Mesothelial cell of epicardium (in vitro differentiated cells): ENCODE measurements around the gene SLC25A2. TPM values are rescaled to one million over a fixed set of nuclear protein-coding genes. Genes with fewer than 3 reads are reported as not detected.

Experiments
- DNase-seq, 2 experiments: peaks; one replicate each; pipeline ENCODE4 v3.0.0; 2021; ENCODE audit warnings: low spot score in 2 of 2; ENCODE audit not compliant: unreplicated experiment in 2 of 2
- H3K27ac Mint-ChIP-seq: 2 replicates; pipeline ENCODE4 v1.8.0; 2021; ENCODE audit warnings: mixed read lengths
- H3K27me3 Mint-ChIP-seq: 2 replicates; pipeline ENCODE4 v1.8.0; 2021; ENCODE audit warnings: low read depth, mixed read lengths
- H3K36me3 Mint-ChIP-seq: 2 replicates; pipeline ENCODE4 v1.8.0; 2021; ENCODE audit warnings: mixed read lengths
- H3K4me1 Mint-ChIP-seq: 2 replicates; pipeline ENCODE4 v1.8.0; 2021; ENCODE audit warnings: mixed read lengths
- H3K4me3 Mint-ChIP-seq: 2 replicates; pipeline ENCODE4 v1.8.0; 2021; ENCODE audit warnings: mild to moderate bottlenecking, moderate library complexity, mixed read lengths
- H3K9me3 Mint-ChIP-seq: 2 replicates; pipeline ENCODE4 v1.8.0; 2021; ENCODE audit warnings: mixed read lengths
- total RNA-seq: library from RNA; stranded (reverse); gene quantifications from 3 replicates; pipeline ENCODE4 v1.2.1, GENCODE V29; 2021
- TF ChIP-seq, protein P1 (sequence below): fragments of 200-600 bp; sonication (generic); IDR thresholded peaks from one replicate; pipeline ENCODE4 v1.5.0; 2021; ENCODE audit warnings: antibody characterized with exemption; ENCODE audit not compliant: unreplicated experiment

Gene SLC25A2
- total RNA-seq, 1 donor from 2014 or later = 1.3 TPM

GRCh38 chr5:141269195-141269594 lies 34.7 kb downstream of the SLC25A2 start:
- Mint-ChIP-seq H3K36me3 (peaks cover 70% of the 10 kb centered on the region), H3K27me3 (no peaks in the 10 kb centered on the region), H3K9me3 (peaks cover 78% of the 10 kb centered on the region), H3K27ac (no peak overlapping the region), H3K4me1 (no peaks in the 10 kb centered on the region), H3K4me3 (no peak overlapping the region)
- TF ChIP-seq, protein P1, sequence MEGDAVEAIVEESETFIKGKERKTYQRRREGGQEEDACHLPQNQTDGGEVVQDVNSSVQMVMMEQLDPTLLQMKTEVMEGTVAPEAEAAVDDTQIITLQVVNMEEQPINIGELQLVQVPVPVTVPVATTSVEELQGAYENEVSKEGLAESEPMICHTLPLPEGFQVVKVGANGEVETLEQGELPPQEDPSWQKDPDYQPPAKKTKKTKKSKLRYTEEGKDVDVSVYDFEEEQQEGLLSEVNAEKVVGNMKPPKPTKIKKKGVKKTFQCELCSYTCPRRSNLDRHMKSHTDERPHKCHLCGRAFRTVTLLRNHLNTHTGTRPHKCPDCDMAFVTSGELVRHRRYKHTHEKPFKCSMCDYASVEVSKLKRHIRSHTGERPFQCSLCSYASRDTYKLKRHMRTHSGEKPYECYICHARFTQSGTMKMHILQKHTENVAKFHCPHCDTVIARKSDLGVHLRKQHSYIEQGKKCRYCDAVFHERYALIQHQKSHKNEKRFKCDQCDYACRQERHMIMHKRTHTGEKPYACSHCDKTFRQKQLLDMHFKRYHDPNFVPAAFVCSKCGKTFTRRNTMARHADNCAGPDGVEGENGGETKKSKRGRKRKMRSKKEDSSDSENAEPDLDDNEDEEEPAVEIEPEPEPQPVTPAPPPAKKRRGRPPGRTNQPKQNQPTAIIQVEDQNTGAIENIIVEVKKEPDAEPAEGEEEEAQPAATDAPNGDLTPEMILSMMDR = no peak
- no peak for DNase-seq

DNA sequence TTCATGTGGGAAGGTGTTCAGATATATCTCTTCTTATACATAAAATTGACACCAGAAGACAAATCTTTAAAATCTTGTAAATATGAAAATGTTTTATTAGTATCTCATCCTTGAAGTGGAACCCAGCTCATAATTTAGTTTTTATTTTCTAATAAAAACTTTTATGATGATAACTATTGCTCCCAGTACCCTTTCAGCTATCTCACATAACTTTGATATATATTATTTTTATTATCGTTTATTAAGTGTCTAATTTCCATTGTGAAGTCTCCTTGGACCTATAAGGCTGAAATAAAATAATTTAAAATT lies 42.7 kb downstream of the SLC25A2 start:
- Mint-ChIP-seq H3K36me3 (peaks cover 75% of the 10 kb centered on the region), H3K27me3 (no peaks in the 10 kb centered on the region), H3K9me3 (peaks cover 70% of the 10 kb centered on the region), H3K27ac (no peak overlapping the region), H3K4me3 (no peak overlapping the region), H3K4me1 (no peaks in the 10 kb centered on the region)
- no peak for DNase-seq
- TF ChIP-seq, protein P1 = no peak

GRCh38 chr5:141260458-141261237 lies 43.2 kb downstream of the SLC25A2 start:
- Mint-ChIP-seq H3K36me3 (peaks cover 75% of the 10 kb centered on the region), H3K9me3 (peaks cover 70% of the 10 kb centered on the region), H3K27ac (no peak overlapping the region), H3K4me3 (no peak overlapping the region), H3K4me1 (no peaks in the 10 kb centered on the region), H3K27me3 (no peaks in the 10 kb centered on the region)
- TF ChIP-seq, protein P1 = no peak
- no peak for DNase-seq

- no peak for DNase-seq
- no peaks in the 10 kb centered on the region for H3K4me1 Mint-ChIP-seq
- TF ChIP-seq, protein P1 = no peak
- no peak overlapping the region for H3K27ac Mint-ChIP-seq
- H3K9me3 Mint-ChIP-seq = peaks cover 73% of the 10 kb centered on the region
- no peaks in the 10 kb centered on the region for H3K27me3 Mint-ChIP-seq
- no peak overlapping the region for H3K4me3 Mint-ChIP-seq
- H3K36me3 Mint-ChIP-seq = peaks cover 77% of the 10 kb centered on the region
These were observed 44.9 kb downstream of the SLC25A2 start for GRCh38 chr5:141258948-141259347.

GRCh38 chr5:141258464-141258863 lies 45.4 kb downstream of the SLC25A2 start:
- no peak for DNase-seq
- Mint-ChIP-seq H3K36me3 (peaks cover 73% of the 10 kb centered on the region), H3K27ac (no peak overlapping the region), H3K9me3 (peaks cover 75% of the 10 kb centered on the region), H3K4me1 (no peaks in the 10 kb centered on the region), H3K27me3 (no peaks in the 10 kb centered on the region), H3K4me3 (no peak overlapping the region)
- TF ChIP-seq, protein P1 = no peak

Other genes starting within 250 kb of the SLC25A2 start
- 116 to 127 TPM (median 118 TPM) in 3 replicates for gene PCDHB2, start 209.4 kb downstream of the SLC25A2 start, total RNA-seq
- gene PCDHB3, start 203.6 kb downstream of the SLC25A2 start, total RNA-seq = 19.2 to 21.6 TPM (median 19.8 TPM) in 3 replicates
- gene PCDHB4, start 182.2 kb downstream of the SLC25A2 start, total RNA-seq = 7.9 to 8.6 TPM (median 8.0 TPM) in 3 replicates
- 5.2 to 6.8 TPM (median 6.0 TPM) in 3 replicates for gene PCDHB5, start 168.8 kb downstream of the SLC25A2 start, total RNA-seq
- 1.8 to 2.1 TPM (median 2.1 TPM) in 3 replicates for gene PCDHB6, start 154.0 kb downstream of the SLC25A2 start, total RNA-seq
- 1.4 to 1.8 TPM (median 1.6 TPM) in 3 replicates for gene PCDHB7, start 131.4 kb downstream of the SLC25A2 start, total RNA-seq
- gene PCDHB8, start 126.3 kb downstream of the SLC25A2 start, total RNA-seq = 2.3 to 2.4 TPM (median 2.4 TPM) in 3 replicates
- 23.5 to 24.6 TPM (median 24.4 TPM) in 3 replicates for gene PCDHB16, start 121.7 kb downstream of the SLC25A2 start, total RNA-seq
- gene PCDHB9, start 116.9 kb downstream of the SLC25A2 start, total RNA-seq = 14.5 to 16.0 TPM (median 15.1 TPM) in 3 replicates
- gene PCDHB10, start 111.7 kb downstream of the SLC25A2 start, total RNA-seq = 10.8 to 11.9 TPM (median 11.7 TPM) in 3 replicates
- 6.1 to 6.6 TPM (median 6.4 TPM) in 3 replicates for gene PCDHB11, start 104.4 kb downstream of the SLC25A2 start, total RNA-seq
- 5.8 to 6.4 TPM (median 6.1 TPM) in 3 replicates for gene PCDHB12, start 95.3 kb downstream of the SLC25A2 start, total RNA-seq
- 7.8 to 8.0 TPM (median 8.0 TPM) in 3 replicates for gene PCDHB13, start 90.1 kb downstream of the SLC25A2 start, total RNA-seq
- gene PCDHB14, start 80.7 kb downstream of the SLC25A2 start, total RNA-seq = 7.1 to 8.6 TPM (median 7.7 TPM) in 3 replicates
- gene PCDHB15, start 58.7 kb downstream of the SLC25A2 start, total RNA-seq = 2.2 to 2.4 TPM (median 2.3 TPM) in 3 replicates
- 97.2 to 103 TPM (median 99.6 TPM) in 3 replicates for gene TAF7, start 16.7 kb upstream of the SLC25A2 start, total RNA-seq
- 0.22 to 0.47 TPM (median 0.34 TPM) in 3 replicates for gene PCDHGA1, start 26.5 kb upstream of the SLC25A2 start, total RNA-seq
- gene PCDHGA2, start 34.7 kb upstream of the SLC25A2 start, total RNA-seq = 0.11 to 0.33 TPM (median 0.32 TPM) in 3 replicates
- 0.07 to 0.16 TPM (median 0.13 TPM) in 3 replicates for gene PCDHGA3, start 39.8 kb upstream of the SLC25A2 start, total RNA-seq
- 1.7 to 2.0 TPM (median 2.0 TPM) in 3 replicates for gene PCDHGB1, start 46.0 kb upstream of the SLC25A2 start, total RNA-seq
- 0.86 to 1.2 TPM (median 1.1 TPM) in 3 replicates for gene PCDHGA4, start 51.0 kb upstream of the SLC25A2 start, total RNA-seq
- gene PCDHGB2, start 55.9 kb upstream of the SLC25A2 start, total RNA-seq = 0.86 to 1.3 TPM (median 1.2 TPM) in 3 replicates
- 0.51 to 0.66 TPM (median 0.52 TPM) in 3 replicates for gene PCDHGA5, start 60.1 kb upstream of the SLC25A2 start, total RNA-seq
- gene PCDHGB3, start 66.2 kb upstream of the SLC25A2 start, total RNA-seq = 0.59 to 0.74 TPM (median 0.64 TPM) in 3 replicates
- gene PCDHGA6, start 69.8 kb upstream of the SLC25A2 start, total RNA-seq = 0.25 to 0.60 TPM (median 0.57 TPM) in 3 replicates
- 0.33 to 0.43 TPM (median 0.38 TPM) in 3 replicates for gene PCDHGA7, start 78.7 kb upstream of the SLC25A2 start, total RNA-seq
- gene PCDHGB4, start 83.6 kb upstream of the SLC25A2 start, total RNA-seq = 31.0 to 35.5 TPM (median 33.0 TPM) in 3 replicates
- gene PCDHGA8, start 88.6 kb upstream of the SLC25A2 start, total RNA-seq = 2.6 to 2.9 TPM (median 2.7 TPM) in 3 replicates
- 3.3 to 4.5 TPM (median 3.9 TPM) in 3 replicates for gene PCDHGB5, start 93.9 kb upstream of the SLC25A2 start, total RNA-seq
- 2.1 to 2.3 TPM (median 2.3 TPM) in 3 replicates for gene PCDHGA9, start 98.7 kb upstream of the SLC25A2 start, total RNA-seq
- gene PCDHGB6, start 104.0 kb upstream of the SLC25A2 start, total RNA-seq = 74.0 to 76.3 TPM (median 75.7 TPM) in 3 replicates
- 30.7 to 33.4 TPM (median 32.1 TPM) in 3 replicates for gene PCDHGA10, start 108.9 kb upstream of the SLC25A2 start, total RNA-seq
- gene PCDHGB7, start 113.6 kb upstream of the SLC25A2 start, total RNA-seq = 14.1 to 16.4 TPM (median 14.9 TPM) in 3 replicates
- gene PCDHGA11, start 117.0 kb upstream of the SLC25A2 start, total RNA-seq = 5.7 to 6.0 TPM (median 6.0 TPM) in 3 replicates
- gene PCDHGA12, start 126.5 kb upstream of the SLC25A2 start, total RNA-seq = 4.1 to 5.2 TPM (median 4.5 TPM) in 3 replicates
- gene PCDHGC3, start 171.9 kb upstream of the SLC25A2 start, total RNA-seq = 80.2 to 82.9 TPM (median 80.6 TPM) in 3 replicates
- 5.2 to 6.2 TPM (median 5.2 TPM) in 3 replicates for gene PCDHGC4, start 181.0 kb upstream of the SLC25A2 start, total RNA-seq
- 2.6 to 3.5 TPM (median 3.5 TPM) in 3 replicates for gene PCDHGC5, start 185.0 kb upstream of the SLC25A2 start, total RNA-seq